Liver (tissue), 9 donors: ENCODE measurements around the gene IRAK2. TPM values are rescaled to one million over a fixed set of nuclear protein-coding genes. Genes with fewer than 3 reads are reported as not detected.
A peak's percentile ranks its signal among the peaks of the same experiment; 100 is the strongest.

Source experiments
- DNase-seq: peaks from one replicate; pipeline ENCODE4 v3.0.0-alpha.2; 2017; ENCODE audit warnings: low spot score
- H3K27ac ChIP-seq, 2 donors: one replicate each; pipeline ENCODE4 v1.7.0; 2013; ENCODE audit warnings: inconsistent platforms in 2 of 2, low read length in 2 of 2, control low read depth in 1 of 2, low read depth in 1 of 2, mild to moderate bottlenecking in 1 of 2
- H3K27me3 ChIP-seq, 4 donors: one replicate each; pipeline versions ENCODE4 v1.6.1 to v1.7.0; 2013; ENCODE audit warnings: low read length in 3 of 4, inconsistent platforms in 1 of 4, mild to moderate bottlenecking in 1 of 4, moderate library complexity in 1 of 4; ENCODE audit not compliant: control insufficient read depth in 4 of 4, insufficient read depth in 4 of 4
- H3K36me3 ChIP-seq, 4 donors: one replicate each; pipeline versions ENCODE4 v1.6.1 to v1.7.0; 2013; ENCODE audit warnings: low read length in 3 of 4, mild to moderate bottlenecking in 3 of 4, low read depth in 1 of 4, moderate library complexity in 1 of 4; ENCODE audit not compliant: control insufficient read depth in 4 of 4, insufficient read depth in 3 of 4
- H3K4me1 ChIP-seq, 4 donors: one replicate each; pipeline versions ENCODE4 v1.6.1 to v1.7.0; 2013; ENCODE audit warnings: low read length in 3 of 4, mild to moderate bottlenecking in 3 of 4, moderate library complexity in 1 of 4; ENCODE audit not compliant: control insufficient read depth in 4 of 4, insufficient read depth in 4 of 4
- H3K4me3 ChIP-seq, 3 donors: one replicate each; pipeline versions ENCODE4 v1.6.1 to v1.7.0; 2013; ENCODE audit warnings: low read length in 3 of 3, control low read depth in 1 of 3, low read depth in 1 of 3, mild to moderate bottlenecking in 1 of 3
- H3K9ac ChIP-seq, 2 donors: one replicate each; pipeline ENCODE4 v1.7.0; 2013; ENCODE audit warnings: low read length in 2 of 2, mild to moderate bottlenecking in 2 of 2, moderate library complexity in 2 of 2, control low read depth in 1 of 2, low read depth in 1 of 2
- H3K9me3 ChIP-seq, 4 donors: one replicate each; pipeline versions ENCODE4 v1.6.1 to v1.7.0; 2013; ENCODE audit warnings: low read length in 3 of 4; ENCODE audit not compliant: control insufficient read depth in 4 of 4
- FOXA1 ChIP-seq: IDR thresholded peaks from 2 replicates; pipeline ENCODE4 v1.6.1; 2016; ENCODE audit warnings: antibody characterized with exemption
- FOXA2 ChIP-seq: IDR thresholded peaks from 2 replicates; pipeline ENCODE4 v1.6.1; 2016; ENCODE audit warnings: antibody characterized with exemption
- GABPA ChIP-seq, 2 donors: IDR thresholded peaks in 1 of 2; conservative IDR thresholded peaks in 1 of 2; 2 replicates each; pipeline ENCODE4 v1.6.1; 2016; ENCODE audit warnings: antibody characterized with exemption in 2 of 2, mild to moderate bottlenecking in 1 of 2, moderate library complexity in 1 of 2
- HNF4A ChIP-seq, 2 donors: conservative IDR thresholded peaks; 2 replicates each; pipeline ENCODE4 v1.6.1; 2016; ENCODE audit warnings: antibody characterized with exemption in 2 of 2, mild to moderate bottlenecking in 2 of 2
- HNF4G ChIP-seq: IDR thresholded peaks from 2 replicates; pipeline ENCODE4 v1.6.1; 2016; ENCODE audit warnings: antibody characterized with exemption
- MAX ChIP-seq: IDR thresholded peaks from 2 replicates; pipeline ENCODE4 v1.6.1; 2016; ENCODE audit warnings: antibody characterized with exemption
- NR2F2 ChIP-seq: IDR thresholded peaks from 2 replicates; pipeline ENCODE4 v1.6.1; 2016; ENCODE audit warnings: antibody characterized with exemption
- RAD21 ChIP-seq, 2 donors: IDR thresholded peaks; 2 replicates each; pipeline ENCODE4 v1.6.1; 2016; ENCODE audit warnings: antibody characterized with exemption in 2 of 2, mild to moderate bottlenecking in 2 of 2
- REST ChIP-seq: IDR thresholded peaks from 2 replicates; pipeline ENCODE4 v1.6.1; 2016; ENCODE audit warnings: antibody characterized with exemption, mild to moderate bottlenecking
- RXRA ChIP-seq, 2 donors: IDR thresholded peaks; 2 replicates each; pipeline ENCODE4 v1.6.1; 2017 to 2018; ENCODE audit warnings: antibody characterized with exemption in 2 of 2, mild to moderate bottlenecking in 1 of 2
- SP1 ChIP-seq: IDR thresholded peaks from 2 replicates; pipeline ENCODE4 v1.6.1; 2018; ENCODE audit warnings: antibody characterized with exemption, mild to moderate bottlenecking
- TAF1 ChIP-seq: conservative IDR thresholded peaks from 2 replicates; pipeline ENCODE4 v1.6.1; 2016; ENCODE audit warnings: antibody characterized with exemption, mild to moderate bottlenecking
- YY1 ChIP-seq: IDR thresholded peaks from 2 replicates; pipeline ENCODE4 v1.6.1; 2016; ENCODE audit warnings: antibody characterized with exemption, mild to moderate bottlenecking
- WGBS: extraction: QIAGEN DNeasy Blood & Tissue Kit; methylation state at CpG from one replicate; pipeline ENCODE4 v1.1.7; 2013; 5-methylcytosine and 5-hydroxymethylcytosine counted together
- polyA plus RNA-seq, 2 donors: library from polyadenylated mRNA; stranded (reverse) in 1 of 2; unstranded in 1 of 2; fragments of 200-250 nt in 1 of 2; fragments of >200 nt in 1 of 2; fragmentation: Nextera tagmentation in 1 of 2; extraction: Ambion mirVana in 1 of 2; gene quantifications; one replicate each; pipeline versions ENCODE4 v1.2.1 to v1.2.3, GENCODE V29; 2013 to 2015
- total RNA-seq, 2 donors: library from RNA; depleted of rRNA; stranded (reverse); fragments of >200 nt; gene quantifications; one replicate each; pipeline ENCODE4 v1.2.3, GENCODE V29; 2014
- TF ChIP-seq, protein P1 (sequence below): IDR thresholded peaks from 2 replicates; pipeline ENCODE4 v1.6.1; 2016; ENCODE audit warnings: antibody characterized with exemption
- TF ChIP-seq, protein P2 (sequence below): fragments of 150-350 bp; IDR thresholded peaks from 2 replicates; pipeline ENCODE4 v1.5.1; 2017; ENCODE audit warnings: improper control_type of control experiment, low read depth, low read length; ENCODE audit not compliant: missing input control
- donor health status: healthy.
- donor health status: healthy.
- donor health status: healthy.
- donor health status: healthy.
- donor health status: healthy.

IRAK2 gene
- total and polyA plus RNA-seq, 4 donors = 2.7 to 9.3 (median 5.9) TPM

- Histone ChIP-seq H3K9me3 (no peaks in the 10 kb centered on the region), H3K4me3 (no peak overlapping the region), H3K4me1 (peaks cover 6 to 32% (median 22%) of the 10 kb centered on the region in 4 donors), H3K36me3 (peaks cover 0 to 7% (median 3%) of the 10 kb centered on the region in 4 donors), H3K27ac (peak overlapping the region; percentile 14 to 48), H3K27me3 (no peaks in the 10 kb centered on the region), H3K9ac (no peak overlapping the region)
- no peak for DNase-seq
- 90% methylated on average over 4 of the region's 4 CpGs for WGBS
- no peak for TF ChIP-seq RAD21 (IDR thresholded peaks at IDR 0.05)
- TF ChIP-seq, protein P1, sequence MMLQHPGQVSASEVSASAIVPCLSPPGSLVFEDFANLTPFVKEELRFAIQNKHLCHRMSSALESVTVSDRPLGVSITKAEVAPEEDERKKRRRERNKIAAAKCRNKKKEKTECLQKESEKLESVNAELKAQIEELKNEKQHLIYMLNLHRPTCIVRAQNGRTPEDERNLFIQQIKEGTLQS = no peak
- TF ChIP-seq RXRA (IDR thresholded peaks at IDR 0.05) = no peak
These were observed 33.5 kb downstream of the IRAK2 start for GRCh38 chr3:10198226-10198625.

- no peak for DNase-seq
- H3K9ac ChIP-seq = no peak overlapping the region
- H3K9me3 ChIP-seq = no peaks in the 10 kb centered on the region
- TF ChIP-seq HNF4G = no peak
- no peak for TF ChIP-seq NR2F2
- TF ChIP-seq YY1 = no peak
- no peak for TF ChIP-seq FOXA2
- H3K4me3 ChIP-seq = no peak overlapping the region
- WGBS = 78% methylated on average over 12 of the region's 12 CpGs
- H3K27ac ChIP-seq = peak overlapping the region; percentile 14 to 41
- H3K4me1 ChIP-seq = peaks cover 6 to 31% (median 21%) of the 10 kb centered on the region in 4 donors
- H3K27me3 ChIP-seq = no peaks in the 10 kb centered on the region
- peaks cover 0 to 7% (median 3%) of the 10 kb centered on the region in 4 donors for H3K36me3 ChIP-seq
These were observed 34.3 kb downstream of the IRAK2 start for GRCh38 chr3:10198761-10199649.

GRCh38 chr3:10204921-10205320, 40.2 kb downstream of the IRAK2 start:
- H3K9me3 ChIP-seq = no peaks in the 10 kb centered on the region
- H3K27me3 ChIP-seq = no peaks in the 10 kb centered on the region
- H3K4me3 ChIP-seq = no peak overlapping the region
- no peak for DNase-seq
- WGBS = 93% methylated on average over 2 of the region's 2 CpGs
- H3K27ac ChIP-seq = peak overlapping the region; percentile 77 to 94
- TF ChIP-seq REST = no peak
- no peak for TF ChIP-seq GABPA (IDR thresholded peaks at IDR 0.05 in 1 of 2, conservative IDR thresholded peaks at IDR 0.05 in 1 of 2)
- TF ChIP-seq TAF1 = no peak
- TF ChIP-seq HNF4G = no peak
- TF ChIP-seq HNF4A (conservative IDR thresholded peaks at IDR 0.05) = no peak
- TF ChIP-seq, protein P2, sequence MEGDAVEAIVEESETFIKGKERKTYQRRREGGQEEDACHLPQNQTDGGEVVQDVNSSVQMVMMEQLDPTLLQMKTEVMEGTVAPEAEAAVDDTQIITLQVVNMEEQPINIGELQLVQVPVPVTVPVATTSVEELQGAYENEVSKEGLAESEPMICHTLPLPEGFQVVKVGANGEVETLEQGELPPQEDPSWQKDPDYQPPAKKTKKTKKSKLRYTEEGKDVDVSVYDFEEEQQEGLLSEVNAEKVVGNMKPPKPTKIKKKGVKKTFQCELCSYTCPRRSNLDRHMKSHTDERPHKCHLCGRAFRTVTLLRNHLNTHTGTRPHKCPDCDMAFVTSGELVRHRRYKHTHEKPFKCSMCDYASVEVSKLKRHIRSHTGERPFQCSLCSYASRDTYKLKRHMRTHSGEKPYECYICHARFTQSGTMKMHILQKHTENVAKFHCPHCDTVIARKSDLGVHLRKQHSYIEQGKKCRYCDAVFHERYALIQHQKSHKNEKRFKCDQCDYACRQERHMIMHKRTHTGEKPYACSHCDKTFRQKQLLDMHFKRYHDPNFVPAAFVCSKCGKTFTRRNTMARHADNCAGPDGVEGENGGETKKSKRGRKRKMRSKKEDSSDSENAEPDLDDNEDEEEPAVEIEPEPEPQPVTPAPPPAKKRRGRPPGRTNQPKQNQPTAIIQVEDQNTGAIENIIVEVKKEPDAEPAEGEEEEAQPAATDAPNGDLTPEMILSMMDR = no peak
- no peak for TF ChIP-seq MAX
- no peak for TF ChIP-seq FOXA1
- no peak for TF ChIP-seq SP1
- no peak for TF ChIP-seq RAD21 (IDR thresholded peaks at IDR 0.05)
- peaks cover 12 to 37% (median 26%) of the 10 kb centered on the region in 4 donors for H3K4me1 ChIP-seq
- no peak overlapping the region for H3K9ac ChIP-seq
- peaks cover 1 to 7% (median 5%) of the 10 kb centered on the region in 4 donors for H3K36me3 ChIP-seq
